Activated naive CD8-positive, alpha-beta T cell (primary cell): ENCODE measurements around the gene ABCC1.
A peak's percentile ranks its signal among the peaks of the same experiment; 100 is the strongest.
"Not testable (repeated sequence)": the region's sequence is repeated elsewhere in the genome, so short reads cannot be mapped to it uniquely, and the experiment has no call there.

Experiments used
- H3K27ac Mint-ChIP-seq: one replicate; pipeline ENCODE4 v1.8.0; 2021; ENCODE audit warnings: mixed read lengths
- H3K27me3 Mint-ChIP-seq: one replicate; pipeline ENCODE4 v1.8.0; 2021; ENCODE audit warnings: mixed read lengths
- H3K36me3 Mint-ChIP-seq: one replicate; pipeline ENCODE4 v1.8.0; 2021; ENCODE audit warnings: mixed read lengths
- H3K4me1 Mint-ChIP-seq: one replicate; pipeline ENCODE4 v1.8.0; 2021; ENCODE audit warnings: low read depth, mixed read lengths
- H3K4me3 Mint-ChIP-seq: one replicate; pipeline ENCODE4 v1.8.0; 2021; ENCODE audit warnings: mild to moderate bottlenecking, mixed read lengths
- H3K9me3 Mint-ChIP-seq: one replicate; pipeline ENCODE4 v1.8.0; 2021; ENCODE audit warnings: low read depth, mixed read lengths

ABCC1 gene

DNA sequence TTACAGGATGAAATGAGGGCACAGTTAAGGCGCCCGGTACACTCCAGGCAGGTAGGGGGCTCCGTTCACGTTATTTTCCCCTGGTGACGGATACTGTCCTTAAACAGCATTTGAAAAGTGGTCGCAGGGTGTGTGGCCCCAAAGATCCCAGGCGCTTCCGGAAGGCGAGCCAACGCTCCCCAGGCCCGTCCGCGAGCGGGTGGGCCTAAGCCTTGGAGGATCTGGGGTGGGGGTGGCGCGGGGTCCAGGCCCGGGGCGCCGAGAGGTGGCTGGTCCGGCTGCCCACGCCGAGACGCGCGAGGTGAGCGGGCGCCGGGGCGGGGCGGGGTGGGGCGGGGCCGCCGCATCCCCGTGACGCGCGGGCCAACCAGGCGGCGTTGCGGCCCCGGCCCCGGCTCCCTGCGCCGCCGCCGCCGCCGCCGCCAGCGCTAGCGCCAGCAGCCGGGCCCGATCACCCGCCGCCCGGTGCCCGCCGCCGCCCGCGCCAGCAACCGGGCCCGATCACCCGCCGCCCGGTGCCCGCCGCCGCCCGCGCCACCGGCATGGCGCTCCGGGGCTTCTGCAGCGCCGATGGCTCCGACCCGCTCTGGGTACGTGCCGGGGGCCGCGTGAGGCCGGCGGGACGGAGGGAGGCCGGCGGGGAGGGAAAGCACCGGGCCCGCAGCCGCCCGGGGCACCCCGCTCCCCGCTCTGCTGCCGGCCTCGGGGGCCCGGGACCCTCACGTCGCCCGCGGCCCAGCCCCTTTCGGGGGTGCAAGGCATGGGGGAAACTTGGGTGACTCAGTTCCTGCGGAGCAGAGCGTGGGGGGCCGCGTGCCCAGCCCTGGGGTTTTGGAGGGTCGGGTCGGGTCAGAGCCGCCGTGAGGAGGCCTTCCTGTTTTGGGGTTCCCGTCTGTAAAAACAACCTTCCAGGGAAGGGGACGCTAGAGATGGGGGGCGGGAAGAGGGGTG lies at the start of gene ABCC1:
Gene ABCC1 (plus strand): TSS at position 407 of the 951 bp plus-strand sequence. CDS start 136 bp downstream, at position 543.
- peaks cover 3% of the 10 kb centered on the region for H3K36me3 Mint-ChIP-seq
- no peaks in the 10 kb centered on the region for H3K27me3 Mint-ChIP-seq
- H3K9me3 Mint-ChIP-seq: no peaks in the 10 kb centered on the region
- peak within 1 kb of the TSS; percentile 100 for H3K27ac Mint-ChIP-seq
- peak within 1 kb of the TSS; percentile 99 for H3K4me3 Mint-ChIP-seq
- H3K4me1 Mint-ChIP-seq: peaks cover 45% of the 10 kb centered on the region

DNA sequence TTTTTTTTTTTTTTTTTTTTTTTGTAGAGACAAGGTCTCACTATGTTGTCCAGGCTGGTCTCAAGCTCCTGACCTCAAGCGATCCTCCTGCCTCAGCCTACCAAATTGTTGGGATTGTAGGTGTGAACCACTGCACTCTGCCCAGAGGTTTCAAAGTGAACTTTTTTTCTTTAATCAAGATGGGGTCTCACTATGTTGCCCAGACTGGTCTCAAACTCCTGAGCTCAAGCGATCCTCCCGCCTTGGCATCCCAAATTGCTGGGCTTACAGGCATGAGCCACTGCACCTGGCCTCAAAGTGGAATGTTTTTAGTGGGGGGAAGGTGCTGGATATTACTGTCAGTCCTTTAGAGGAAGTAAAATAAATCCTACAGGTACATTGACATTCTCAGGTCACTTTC lies 49.1 kb upstream of the ABCC1 start:
- Mint-ChIP-seq H3K4me3 (no peak overlapping the region), H3K27me3 (no peaks in the 10 kb centered on the region), H3K36me3 (no peaks in the 10 kb centered on the region), H3K27ac (no peak overlapping the region), H3K9me3 (no peaks in the 10 kb centered on the region), H3K4me1 (peaks cover 3% of the 10 kb centered on the region)

DNA sequence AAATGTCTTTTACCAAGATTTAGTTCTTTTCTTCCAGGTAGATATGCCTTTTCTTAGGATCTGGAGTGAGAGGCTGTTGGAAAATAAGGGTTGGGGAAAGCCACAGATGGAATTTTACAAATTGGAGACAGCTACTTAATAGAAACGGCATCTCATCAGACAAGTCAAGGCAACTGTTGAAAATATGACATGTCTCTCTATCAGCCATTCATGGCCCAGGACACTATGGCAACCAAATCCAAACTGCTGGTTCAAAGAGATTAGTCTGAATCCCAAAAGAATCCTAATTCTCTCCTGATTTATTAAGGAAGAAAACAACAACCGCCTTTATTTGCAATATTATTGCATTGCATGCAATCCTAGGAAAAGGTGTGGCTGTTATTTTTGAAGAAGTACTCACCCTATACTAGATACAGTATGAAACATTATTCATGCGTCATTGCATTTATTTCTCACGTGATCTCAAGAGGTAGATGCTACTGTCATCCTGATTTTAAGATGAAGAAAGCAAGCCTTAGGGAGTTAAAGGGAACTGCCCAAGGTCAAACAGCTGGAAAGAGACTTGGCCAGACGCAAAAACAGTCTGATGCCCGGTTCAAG lies 48.4 kb upstream of the ABCC1 start:
- Mint-ChIP-seq H3K4me1 (peaks cover 3% of the 10 kb centered on the region), H3K4me3 (no peak overlapping the region), H3K27ac (no peak overlapping the region), H3K27me3 (no peaks in the 10 kb centered on the region), H3K9me3 (no peaks in the 10 kb centered on the region), H3K36me3 (no peaks in the 10 kb centered on the region)

DNA sequence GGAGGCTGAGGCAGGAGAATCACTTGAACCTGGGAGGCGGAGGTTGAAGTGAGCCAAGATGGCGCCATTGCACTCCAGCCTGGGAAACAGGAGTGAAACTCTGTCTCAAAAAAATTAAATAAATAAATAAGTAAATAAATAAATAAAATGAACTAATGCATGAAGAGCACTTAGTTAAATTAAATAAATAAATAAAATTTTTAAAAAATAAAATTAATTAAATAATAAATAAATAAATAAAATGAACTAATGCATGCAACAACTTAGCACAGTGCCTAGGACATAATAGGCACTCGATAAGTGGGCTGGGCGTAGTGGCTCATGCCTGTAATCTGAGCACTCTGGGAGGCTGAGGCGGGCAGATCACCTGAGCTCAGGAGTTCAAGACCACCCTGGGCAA lies 45.5 kb upstream of the ABCC1 start:
- H3K4me3 Mint-ChIP-seq: no peak overlapping the region
- H3K27ac Mint-ChIP-seq: no peak overlapping the region
- no peaks in the 10 kb centered on the region for H3K27me3 Mint-ChIP-seq
- H3K9me3 Mint-ChIP-seq: no peaks in the 10 kb centered on the region
- H3K4me1 Mint-ChIP-seq: peaks cover 3% of the 10 kb centered on the region
- no peaks in the 10 kb centered on the region for H3K36me3 Mint-ChIP-seq

DNA sequence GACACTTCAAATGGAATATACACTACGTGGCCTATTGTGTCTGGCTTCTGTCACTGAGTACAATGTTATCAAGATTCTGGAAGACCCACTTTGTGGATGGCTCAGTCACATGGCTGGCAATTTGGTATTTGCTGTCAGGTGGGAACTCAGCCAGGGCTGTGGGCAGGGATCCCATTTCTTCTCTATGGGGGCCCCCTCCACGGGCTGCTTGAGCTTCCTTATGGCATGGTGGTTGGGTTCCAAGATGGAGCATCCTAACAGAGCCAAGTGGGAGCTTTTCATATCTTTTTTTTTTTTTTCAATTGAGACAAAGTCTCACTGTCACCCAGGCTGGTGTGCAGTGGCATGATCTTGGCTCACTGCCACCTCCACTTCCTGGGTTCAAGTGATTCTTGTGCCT lies 43.0 kb upstream of the ABCC1 start:
- no peaks in the 10 kb centered on the region for H3K36me3 Mint-ChIP-seq
- peaks cover 6% of the 10 kb centered on the region for H3K4me1 Mint-ChIP-seq
- no peaks in the 10 kb centered on the region for H3K9me3 Mint-ChIP-seq
- no peak overlapping the region for H3K4me3 Mint-ChIP-seq
- H3K27me3 Mint-ChIP-seq: no peaks in the 10 kb centered on the region
- no peak overlapping the region for H3K27ac Mint-ChIP-seq

DNA sequence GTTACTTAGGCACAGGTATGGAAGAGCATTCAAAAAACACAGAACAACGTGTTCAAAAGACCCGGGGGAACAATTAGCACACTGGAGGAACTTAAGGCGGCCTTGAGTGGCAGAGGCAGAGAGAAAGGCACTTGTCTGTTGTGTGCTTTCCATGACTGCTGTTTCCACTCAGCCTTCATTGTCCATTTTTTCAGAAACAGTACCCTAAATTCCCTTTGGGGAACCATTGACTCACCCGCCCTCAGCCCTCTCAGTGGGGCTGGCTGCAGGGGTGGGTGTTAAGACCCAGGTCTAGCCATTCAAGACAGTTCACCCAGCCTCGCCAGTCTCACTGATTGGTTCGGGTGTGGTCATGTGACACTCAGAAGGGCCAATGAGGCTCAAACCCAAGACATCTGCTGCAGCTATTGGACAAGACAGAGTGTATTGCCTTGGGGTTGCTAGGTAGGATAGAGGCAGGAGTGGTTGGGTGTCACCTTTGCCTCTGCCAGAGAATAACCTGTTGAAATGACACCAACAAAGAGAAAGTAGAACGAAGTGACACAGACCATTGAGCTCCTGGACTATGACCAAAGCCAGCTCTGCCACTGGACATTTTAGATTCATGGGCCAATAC lies 41.4 kb upstream of the ABCC1 start:
- H3K4me1 Mint-ChIP-seq: peaks cover 13% of the 10 kb centered on the region
- no peaks in the 10 kb centered on the region for H3K27me3 Mint-ChIP-seq
- no peaks in the 10 kb centered on the region for H3K9me3 Mint-ChIP-seq
- H3K4me3 Mint-ChIP-seq: no peak overlapping the region
- no peak overlapping the region for H3K27ac Mint-ChIP-seq
- H3K36me3 Mint-ChIP-seq: no peaks in the 10 kb centered on the region

DNA sequence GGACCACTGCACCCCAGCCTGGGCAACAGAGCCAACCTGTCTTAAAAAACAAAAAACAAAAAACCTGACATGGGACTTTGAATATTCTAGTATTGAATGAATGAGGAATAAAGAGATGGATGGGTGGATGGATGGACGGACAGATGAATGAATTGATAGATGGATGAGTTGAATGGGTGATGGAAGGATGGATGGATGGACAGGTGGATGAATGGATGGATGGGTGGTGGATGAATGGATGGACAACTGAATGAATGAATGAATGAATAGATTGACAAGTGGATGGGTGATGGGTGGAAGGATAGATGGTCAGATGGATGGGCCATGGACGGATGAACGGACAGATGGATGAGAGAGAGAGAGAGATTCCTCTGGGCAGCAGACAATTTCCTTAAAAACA lies 38.2 kb upstream of the ABCC1 start:
- Mint-ChIP-seq H3K27me3 (no peaks in the 10 kb centered on the region), H3K36me3 (no peaks in the 10 kb centered on the region), H3K27ac (peak overlapping the region; percentile 4)

DNA sequence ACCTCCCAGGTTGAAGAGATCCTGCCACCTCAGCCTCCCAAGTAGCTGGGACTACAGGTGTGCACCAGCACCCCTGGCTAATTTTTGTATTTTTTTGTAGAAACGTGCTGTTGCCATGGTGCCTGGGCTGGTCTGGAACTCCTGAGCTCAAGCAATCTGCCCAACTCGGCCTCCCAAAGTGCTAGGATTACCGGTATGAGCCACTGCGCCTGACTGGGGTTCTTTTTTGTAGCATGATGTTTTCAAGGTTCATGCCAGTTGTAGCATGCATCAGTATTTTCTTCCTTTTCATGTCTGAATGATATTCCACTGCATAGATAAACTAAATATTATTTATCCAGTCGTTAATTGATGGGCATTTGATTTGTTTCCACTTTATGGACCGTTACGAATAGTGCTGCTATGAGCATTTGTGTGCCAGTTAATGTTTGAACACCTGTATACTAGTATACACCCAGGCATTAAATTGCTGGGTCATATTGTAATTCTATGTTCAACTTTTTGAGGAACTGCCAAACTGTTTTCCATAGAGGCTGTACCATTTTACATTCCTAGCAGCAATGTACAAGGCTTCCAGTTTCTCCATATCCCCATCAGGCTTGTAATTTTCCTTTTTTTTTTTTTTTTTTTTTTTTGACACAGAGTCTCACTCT lies 36.2 kb upstream of the ABCC1 start:
- H3K4me3 Mint-ChIP-seq: peak overlapping the region; percentile 56
- H3K27me3 Mint-ChIP-seq: no peaks in the 10 kb centered on the region
- no peaks in the 10 kb centered on the region for H3K9me3 Mint-ChIP-seq
- H3K27ac Mint-ChIP-seq: peak overlapping the region; percentile 46
- H3K36me3 Mint-ChIP-seq: no peaks in the 10 kb centered on the region
- peaks cover 14% of the 10 kb centered on the region for H3K4me1 Mint-ChIP-seq

More for the DNA sequence above, 38.2 kb upstream of the ABCC1 start:
- Mint-ChIP-seq H3K9me3 (no peaks in the 10 kb centered on the region), H3K4me3 (no peak overlapping the region), H3K4me1 (peaks cover 16% of the 10 kb centered on the region)

DNA sequence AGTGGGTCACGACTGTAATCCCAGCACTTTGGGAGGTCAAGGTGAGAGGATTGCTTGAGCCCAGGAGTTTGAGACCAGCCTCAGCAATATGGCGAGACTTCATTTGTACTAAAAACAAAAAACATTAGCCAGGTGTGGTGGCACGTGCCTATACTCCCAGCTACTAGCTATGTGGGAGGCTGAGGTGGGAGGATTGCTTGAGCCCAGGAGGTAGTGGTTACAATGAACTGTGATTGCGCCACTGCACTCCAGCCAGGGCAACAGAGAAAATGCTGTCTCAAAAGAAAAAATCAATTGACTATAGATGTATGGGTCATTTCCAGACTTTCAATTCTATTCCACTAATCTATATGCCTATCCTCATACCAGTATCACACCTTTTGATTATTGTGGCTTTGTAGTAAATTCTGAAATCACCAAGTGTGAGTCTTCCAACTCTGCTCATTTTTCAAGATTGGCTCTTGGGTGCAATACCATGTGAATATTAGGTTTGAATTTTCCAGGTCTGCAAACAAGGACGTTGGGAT lies 33.8 kb upstream of the ABCC1 start:
- H3K36me3 Mint-ChIP-seq: no peaks in the 10 kb centered on the region
- no peaks in the 10 kb centered on the region for H3K27me3 Mint-ChIP-seq
- peaks cover 14% of the 10 kb centered on the region for H3K4me1 Mint-ChIP-seq
- no peak overlapping the region for H3K4me3 Mint-ChIP-seq
- H3K27ac Mint-ChIP-seq: no peak overlapping the region
- H3K9me3 Mint-ChIP-seq: no peaks in the 10 kb centered on the region

DNA sequence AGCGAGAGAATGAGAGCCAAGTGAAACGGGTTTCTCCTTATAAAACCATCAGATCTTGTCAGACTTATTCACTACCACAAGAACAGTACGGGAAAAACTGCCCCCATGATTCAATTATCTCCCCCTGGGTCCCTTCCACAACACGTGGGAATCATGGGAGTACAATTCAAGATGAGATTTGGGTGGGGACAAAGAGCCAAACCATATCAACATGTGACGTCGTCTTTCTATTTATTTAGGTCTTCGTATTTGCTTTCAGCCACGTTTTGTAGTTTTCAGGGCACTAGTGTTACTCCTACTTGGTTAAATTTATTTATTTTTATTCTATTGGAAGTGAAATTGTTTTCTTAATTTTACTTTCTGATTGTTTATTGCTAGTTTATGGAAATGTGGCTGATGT lies 33.1 kb upstream of the ABCC1 start:
- no peaks in the 10 kb centered on the region for H3K9me3 Mint-ChIP-seq
- H3K27me3 Mint-ChIP-seq: no peaks in the 10 kb centered on the region
- no peaks in the 10 kb centered on the region for H3K36me3 Mint-ChIP-seq

DNA sequence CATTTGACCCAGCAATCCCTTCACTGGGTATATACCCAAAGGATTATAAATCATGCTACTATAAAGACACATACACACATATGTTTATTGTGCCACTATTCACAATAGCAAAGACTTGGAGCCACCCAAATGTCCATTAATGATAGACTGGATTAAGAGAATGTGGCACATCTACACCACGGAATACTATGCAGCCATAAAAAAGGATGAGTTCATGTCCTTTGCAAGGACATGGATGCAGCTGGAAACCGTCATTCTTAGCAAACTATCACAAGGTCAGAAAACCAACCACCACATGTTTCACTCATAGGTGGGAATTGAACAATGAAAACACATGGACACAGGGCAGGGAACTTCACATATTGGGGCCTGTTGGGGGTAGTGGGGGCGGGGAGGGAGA lies 31.1 kb upstream of the ABCC1 start:
- not testable (repeated sequence) for H3K36me3 Mint-ChIP-seq, H3K27ac Mint-ChIP-seq, H3K4me3 Mint-ChIP-seq, H3K4me1 Mint-ChIP-seq, H3K27me3 Mint-ChIP-seq, H3K9me3 Mint-ChIP-seq

More for the DNA sequence above, 33.1 kb upstream of the ABCC1 start:
- Mint-ChIP-seq H3K27ac (no peak overlapping the region), H3K4me1 (peaks cover 11% of the 10 kb centered on the region), H3K4me3 (no peak overlapping the region)

DNA sequence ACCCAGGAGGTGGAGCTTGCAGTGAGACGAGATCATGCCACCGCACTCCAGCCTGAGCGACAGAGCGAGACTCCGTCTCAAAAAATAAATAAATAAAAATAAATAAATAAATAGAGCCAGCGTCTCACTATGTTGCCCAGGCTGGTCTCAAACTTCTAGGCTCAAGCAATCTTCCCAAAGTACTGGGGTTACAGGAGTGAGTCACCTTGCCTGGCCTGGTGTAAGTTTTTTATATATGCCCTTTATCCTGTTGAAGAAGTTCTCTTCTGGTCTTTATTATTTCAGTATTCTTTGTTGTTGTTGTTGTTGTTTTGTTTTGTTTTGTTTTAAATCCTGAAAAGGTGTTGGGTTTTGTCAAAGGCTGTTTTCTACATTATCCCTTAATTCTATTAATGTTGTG lies 30.1 kb upstream of the ABCC1 start:
- Mint-ChIP-seq H3K9me3 (no peaks in the 10 kb centered on the region), H3K27me3 (no peaks in the 10 kb centered on the region), H3K4me1 (no peaks in the 10 kb centered on the region), H3K4me3 (no peak overlapping the region), H3K27ac (no peak overlapping the region), H3K36me3 (no peaks in the 10 kb centered on the region)

DNA sequence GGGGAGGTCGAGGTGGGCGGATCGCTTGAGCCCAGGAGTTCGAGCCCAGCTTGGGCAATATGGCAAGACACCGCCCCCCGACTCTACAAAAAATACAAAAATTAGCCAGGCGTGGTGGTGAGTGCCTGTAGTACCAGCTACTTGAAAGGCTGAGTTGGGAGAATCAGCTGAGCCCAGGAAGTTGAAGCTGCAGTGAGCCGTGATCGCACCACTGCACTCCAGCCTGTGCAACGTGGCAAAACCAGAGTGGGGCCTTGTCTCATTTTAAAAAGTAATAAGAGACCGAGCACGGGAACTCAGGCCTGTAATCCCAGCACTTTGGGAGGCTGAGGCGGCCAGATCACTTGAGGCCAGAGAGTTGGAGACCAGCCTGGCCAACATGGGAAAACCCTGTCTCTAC lies 24.4 kb upstream of the ABCC1 start:
- Mint-ChIP-seq H3K27ac (no peak overlapping the region), H3K4me3 (no peak overlapping the region), H3K9me3 (no peaks in the 10 kb centered on the region), H3K36me3 (no peaks in the 10 kb centered on the region), H3K4me1 (no peaks in the 10 kb centered on the region), H3K27me3 (no peaks in the 10 kb centered on the region)

DNA sequence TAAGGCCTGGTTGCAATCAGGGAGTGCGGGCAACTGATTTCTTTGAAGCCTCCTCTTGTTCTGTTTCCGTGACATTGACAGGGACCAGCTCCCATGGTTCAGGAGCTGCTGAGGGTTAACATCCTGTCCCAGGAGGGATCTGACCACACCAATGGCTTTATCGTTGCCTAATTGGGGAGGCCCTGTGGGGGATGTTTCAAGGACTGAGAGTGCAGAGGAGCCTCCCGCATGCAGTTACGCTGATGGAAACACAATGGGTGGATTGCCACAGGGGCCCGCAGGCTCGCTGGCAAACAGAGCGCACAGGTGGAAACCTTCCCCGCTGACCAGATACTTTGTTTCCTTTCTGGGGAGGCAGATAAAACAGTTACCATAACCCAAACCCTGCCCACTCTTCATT lies 23.8 kb upstream of the ABCC1 start:
- H3K9me3 Mint-ChIP-seq: no peaks in the 10 kb centered on the region
- no peak overlapping the region for H3K27ac Mint-ChIP-seq
- no peaks in the 10 kb centered on the region for H3K27me3 Mint-ChIP-seq
- no peaks in the 10 kb centered on the region for H3K36me3 Mint-ChIP-seq
- no peak overlapping the region for H3K4me3 Mint-ChIP-seq
- no peaks in the 10 kb centered on the region for H3K4me1 Mint-ChIP-seq
